Ovary (tissue), 1 donor: ENCODE data around the gene UAP1L1.

Source experiments
- EP300 ChIP-seq: sonication (generic); formaldehyde crosslinking; IDR thresholded peaks from one replicate; pipeline ENCODE4 v1.6.1; 2017; ENCODE audit warnings: antibody characterized with exemption
- POLR2A ChIP-seq: fragments of 450-650 bp; IDR thresholded peaks from one replicate; pipeline ENCODE4 v1.6.1; 2017; ENCODE audit warnings: antibody characterized with exemption, mild to moderate bottlenecking, moderate library complexity

- no peak for TF ChIP-seq POLR2A
- TF ChIP-seq EP300 = no peak
Observed at GRCh38 chr9:137105814-137106661, 28.7 kb downstream of the UAP1L1 start.
